ENCODE results near the gene ALMS1. TPM values are rescaled to one million over a fixed set of nuclear protein-coding genes. Genes with fewer than 3 reads are reported as not detected.

ALMS1 gene
- polyA plus RNA-seq, 1 experiment: 9.3 TPM

DNA sequence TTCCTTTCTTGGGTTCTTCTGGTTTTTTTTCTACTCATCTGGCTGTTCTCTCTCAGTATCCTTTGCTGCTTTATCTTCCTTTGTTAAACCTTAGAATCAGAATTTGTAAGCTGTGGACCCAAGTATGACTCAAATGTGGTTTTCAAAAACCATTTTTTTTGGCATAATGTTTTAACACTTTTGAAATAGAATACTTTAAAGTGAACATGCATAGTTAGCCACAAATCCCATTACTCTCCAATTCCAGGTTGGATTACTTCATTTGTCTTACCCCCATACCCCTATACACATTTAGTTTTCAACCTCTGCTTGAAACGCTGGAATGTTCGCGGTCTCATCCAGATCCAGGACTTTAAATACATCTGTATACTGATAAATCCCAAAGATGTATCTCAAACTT is 29.1 kb downstream of the ALMS1 start:
- CTCF ChIA-PET: no interaction called here
- POLR2A ChIA-PET: no interaction called here
- TF ChIP-seq, protein P1, sequence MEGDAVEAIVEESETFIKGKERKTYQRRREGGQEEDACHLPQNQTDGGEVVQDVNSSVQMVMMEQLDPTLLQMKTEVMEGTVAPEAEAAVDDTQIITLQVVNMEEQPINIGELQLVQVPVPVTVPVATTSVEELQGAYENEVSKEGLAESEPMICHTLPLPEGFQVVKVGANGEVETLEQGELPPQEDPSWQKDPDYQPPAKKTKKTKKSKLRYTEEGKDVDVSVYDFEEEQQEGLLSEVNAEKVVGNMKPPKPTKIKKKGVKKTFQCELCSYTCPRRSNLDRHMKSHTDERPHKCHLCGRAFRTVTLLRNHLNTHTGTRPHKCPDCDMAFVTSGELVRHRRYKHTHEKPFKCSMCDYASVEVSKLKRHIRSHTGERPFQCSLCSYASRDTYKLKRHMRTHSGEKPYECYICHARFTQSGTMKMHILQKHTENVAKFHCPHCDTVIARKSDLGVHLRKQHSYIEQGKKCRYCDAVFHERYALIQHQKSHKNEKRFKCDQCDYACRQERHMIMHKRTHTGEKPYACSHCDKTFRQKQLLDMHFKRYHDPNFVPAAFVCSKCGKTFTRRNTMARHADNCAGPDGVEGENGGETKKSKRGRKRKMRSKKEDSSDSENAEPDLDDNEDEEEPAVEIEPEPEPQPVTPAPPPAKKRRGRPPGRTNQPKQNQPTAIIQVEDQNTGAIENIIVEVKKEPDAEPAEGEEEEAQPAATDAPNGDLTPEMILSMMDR (IDR thresholded peaks at IDR 0.05; ENCODE audit: low read depth, low read length): no peak
- no peak for DNase-seq (ENCODE audit: low read depth, low spot score)
- no peaks in the 10 kb centered on the region for H3K9me3 ChIP-seq (ENCODE audit: control insufficient read depth, insufficient read depth, low read length)
- no peak overlapping the region for H3K27ac ChIP-seq (ENCODE audit: low read depth, low read length)
- no peaks in the 10 kb centered on the region for H3K27me3 ChIP-seq (ENCODE audit: control insufficient read depth, insufficient read depth, low read length)
- no peak overlapping the region for H3K4me3 ChIP-seq (ENCODE audit: low read depth, low read length)

DNA sequence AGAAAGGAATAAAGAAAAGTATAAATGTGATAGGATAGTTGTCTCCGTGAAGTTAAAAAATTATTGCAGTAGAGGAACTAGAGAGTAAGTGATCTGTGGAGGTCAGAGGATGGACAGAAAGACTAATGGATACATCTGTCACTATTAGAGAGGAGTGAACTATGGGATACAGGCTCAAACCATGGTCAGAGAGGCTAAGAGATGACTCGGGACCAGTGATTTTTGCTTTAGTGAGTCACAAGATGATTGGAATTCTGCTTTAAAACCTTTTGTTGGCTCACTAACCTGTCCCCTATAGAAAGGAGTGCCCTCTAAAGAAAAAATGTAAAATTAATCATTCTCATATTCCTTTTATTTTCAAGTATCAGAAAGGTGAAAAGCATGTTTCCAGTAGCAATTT is 30.3 kb downstream of the ALMS1 start:
- ChIA-PET POLR2A (no interaction called here), CTCF (no interaction called here)
- Histone ChIP-seq H3K9me3 (ENCODE audit: control insufficient read depth, insufficient read depth, low read length) (no peaks in the 10 kb centered on the region), H3K4me3 (ENCODE audit: low read depth, low read length) (no peak overlapping the region), H3K27me3 (ENCODE audit: control insufficient read depth, insufficient read depth, low read length) (no peaks in the 10 kb centered on the region), H3K27ac (ENCODE audit: low read depth, low read length) (no peak overlapping the region)
- TF ChIP-seq, protein P1 (IDR thresholded peaks at IDR 0.05; ENCODE audit: low read depth, low read length): no peak
- no peak for DNase-seq (ENCODE audit: low read depth, low spot score)

DNA sequence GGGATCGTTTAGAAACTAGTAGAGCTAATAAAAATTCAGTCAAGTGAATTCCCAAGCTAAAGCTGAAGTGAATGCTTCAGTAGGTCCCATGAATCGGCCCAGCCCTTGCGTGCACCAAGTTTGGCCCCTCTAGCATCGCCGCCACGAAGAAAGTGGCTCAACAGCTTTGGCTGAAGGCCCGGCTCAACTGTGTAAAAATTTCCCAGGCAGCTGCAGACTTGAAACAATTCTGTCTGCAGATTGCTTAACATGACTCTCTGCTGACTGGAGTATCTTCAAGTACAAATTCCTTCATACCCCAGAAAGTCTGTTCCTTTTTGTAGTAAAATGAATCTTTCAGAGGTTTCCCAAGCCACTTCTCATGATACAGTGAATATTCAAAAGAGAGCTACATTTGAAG is 32.7 kb downstream of the ALMS1 start:
- CTCF ChIA-PET: no interaction called here
- POLR2A ChIA-PET: no interaction called here
- Histone ChIP-seq H3K4me3 (ENCODE audit: low read depth, low read length) (no peak overlapping the region), H3K27ac (ENCODE audit: low read depth, low read length) (no peak overlapping the region), H3K27me3 (ENCODE audit: control insufficient read depth, insufficient read depth, low read length) (no peaks in the 10 kb centered on the region), H3K9me3 (ENCODE audit: control insufficient read depth, insufficient read depth, low read length) (no peaks in the 10 kb centered on the region)
- TF ChIP-seq, protein P1 (IDR thresholded peaks at IDR 0.05; ENCODE audit: low read depth, low read length): no peak
- peak; percentile 65 for DNase-seq (ENCODE audit: low read depth, low spot score)

DNA sequence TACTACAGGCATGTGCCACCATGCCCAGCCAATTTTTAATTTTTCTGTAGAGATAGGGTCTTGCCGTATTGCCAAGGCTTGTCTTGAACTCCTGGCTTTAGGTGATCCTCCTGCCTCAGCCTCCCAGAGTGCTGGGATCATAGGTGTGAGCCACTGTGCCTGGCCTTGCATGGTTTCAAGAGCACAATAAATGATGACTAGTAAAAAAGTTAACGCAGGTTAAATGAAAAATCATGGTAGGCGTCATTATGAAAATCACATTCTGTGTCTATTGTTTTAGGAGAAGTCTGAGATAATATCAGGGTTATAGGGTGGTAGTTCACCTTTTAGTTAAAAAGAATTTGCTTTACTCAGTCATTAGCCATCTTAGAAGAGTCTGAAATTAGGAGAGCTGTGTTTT is 38.3 kb downstream of the ALMS1 start:
- Histone ChIP-seq H3K27ac (ENCODE audit: low read depth, low read length) (no peak overlapping the region), H3K4me3 (ENCODE audit: low read depth, low read length) (no peak overlapping the region), H3K9me3 (ENCODE audit: control insufficient read depth, insufficient read depth, low read length) (no peaks in the 10 kb centered on the region), H3K27me3 (ENCODE audit: control insufficient read depth, insufficient read depth, low read length) (no peaks in the 10 kb centered on the region)
- POLR2A ChIA-PET: no interaction called here
- TF ChIP-seq, protein P1 (IDR thresholded peaks at IDR 0.05; ENCODE audit: low read depth, low read length): no peak
- no peak for DNase-seq (ENCODE audit: low read depth, low spot score)
- CTCF ChIA-PET: no interaction called here

DNA sequence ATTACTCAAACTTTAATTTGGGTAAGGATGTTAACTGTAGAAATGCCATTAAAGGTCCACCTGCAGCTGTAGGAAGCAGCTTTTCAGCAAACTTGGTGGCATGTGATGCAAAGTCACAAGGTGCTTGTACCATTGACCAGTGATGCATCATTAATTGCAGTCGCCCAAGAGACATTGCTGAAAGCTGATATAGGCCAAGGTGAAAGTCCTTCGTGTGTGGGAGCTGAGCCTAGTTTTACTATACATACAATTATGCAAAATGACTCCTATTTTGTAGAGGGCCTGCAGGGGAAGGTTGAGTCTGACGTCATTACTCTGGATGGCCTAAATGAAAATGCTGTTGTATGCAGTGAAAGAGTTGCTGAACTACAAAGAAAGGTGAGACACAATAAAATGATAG is 40.5 kb downstream of the ALMS1 start:
- TF ChIP-seq, protein P1 (IDR thresholded peaks at IDR 0.05; ENCODE audit: low read depth, low read length): no peak
- CTCF ChIA-PET: no interaction called here
- Histone ChIP-seq H3K4me3 (ENCODE audit: low read depth, low read length) (no peak overlapping the region), H3K27me3 (ENCODE audit: control insufficient read depth, insufficient read depth, low read length) (no peaks in the 10 kb centered on the region), H3K27ac (ENCODE audit: low read depth, low read length) (no peak overlapping the region), H3K9me3 (ENCODE audit: control insufficient read depth, insufficient read depth, low read length) (no peaks in the 10 kb centered on the region)
- DNase-seq (ENCODE audit: low read depth, low spot score): no peak
- POLR2A ChIA-PET: no interaction called here
